GM18511 (cell line): ENCODE measurements around the gene STEAP4.

Experiments used
- ATAC-seq: cut with Tn5 transposase; IDR thresholded peaks from one replicate; pipeline ENCODE4 v1.9.1; 2021; ENCODE audit warnings: mild to moderate bottlenecking, moderate library complexity; ENCODE audit not compliant: unreplicated experiment

The STEAP4 gene

DNA sequence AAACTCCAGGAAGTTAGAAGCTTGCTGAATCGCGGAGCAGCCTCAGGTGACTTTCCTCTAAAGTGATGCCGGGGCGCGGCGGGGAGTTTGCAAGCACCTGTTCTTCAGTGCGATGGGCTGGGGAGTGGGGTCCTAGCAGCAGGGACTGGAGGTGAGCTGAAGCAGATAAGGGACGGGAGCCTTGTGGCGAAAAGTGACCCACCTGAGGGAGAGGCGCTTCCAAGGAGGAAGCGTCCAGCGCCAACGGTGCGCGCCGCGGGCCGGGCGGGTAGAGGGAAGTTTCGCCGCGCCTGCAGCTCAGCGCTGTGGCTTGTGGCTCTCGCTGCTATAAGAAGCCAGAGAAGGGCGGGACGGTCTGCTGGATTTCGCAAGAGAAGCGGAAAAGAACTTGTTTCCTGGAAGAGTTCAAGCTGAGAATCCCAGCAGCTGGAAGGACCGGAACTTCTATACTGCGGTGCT is at the start of gene STEAP4:
Gene STEAP4, minus strand, starts transcription at position 305 of the 459 bp plus-strand sequence. CDS start 22,625 bp downstream, outside the sequence.
- no peak for ATAC-seq

DNA sequence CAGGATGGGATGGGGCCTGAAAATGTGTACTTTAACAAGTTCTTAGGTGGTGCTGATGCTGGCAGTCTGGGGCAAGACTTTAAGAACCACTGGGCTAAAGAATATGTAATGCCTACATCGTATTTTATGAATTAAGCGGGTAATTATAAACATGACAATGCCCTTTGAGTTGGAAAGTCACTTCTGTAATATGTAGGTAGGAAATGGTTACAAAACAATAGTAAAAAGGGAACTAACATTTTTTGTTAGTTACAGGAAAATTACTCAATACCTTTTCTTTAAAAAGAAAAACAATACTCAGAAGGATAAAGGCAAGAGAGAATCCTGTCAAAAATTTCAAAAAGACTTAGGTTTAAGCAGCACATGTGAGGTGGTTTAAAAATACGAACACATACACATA is 48.3 kb upstream of the STEAP4 start:
- ATAC-seq: no peak

DNA sequence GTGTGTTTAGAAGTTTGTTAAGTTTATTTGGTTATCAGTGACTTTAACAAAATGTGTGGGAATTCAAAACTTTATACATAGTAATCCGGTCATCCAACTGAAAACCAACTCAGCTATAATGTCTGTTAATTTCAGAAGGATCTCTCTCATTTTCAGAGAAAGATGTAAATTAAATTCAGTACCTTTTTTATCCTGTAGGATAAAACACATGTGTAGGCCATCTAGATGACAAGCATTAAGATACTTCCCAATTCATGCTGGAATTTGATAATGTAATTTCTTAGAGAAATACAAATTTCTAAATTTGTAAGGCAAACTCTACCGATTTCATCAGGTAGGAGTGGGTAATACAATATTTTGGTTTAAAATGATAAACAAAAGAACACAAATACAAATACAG is 43.4 kb upstream of the STEAP4 start:
- no peak for ATAC-seq

DNA sequence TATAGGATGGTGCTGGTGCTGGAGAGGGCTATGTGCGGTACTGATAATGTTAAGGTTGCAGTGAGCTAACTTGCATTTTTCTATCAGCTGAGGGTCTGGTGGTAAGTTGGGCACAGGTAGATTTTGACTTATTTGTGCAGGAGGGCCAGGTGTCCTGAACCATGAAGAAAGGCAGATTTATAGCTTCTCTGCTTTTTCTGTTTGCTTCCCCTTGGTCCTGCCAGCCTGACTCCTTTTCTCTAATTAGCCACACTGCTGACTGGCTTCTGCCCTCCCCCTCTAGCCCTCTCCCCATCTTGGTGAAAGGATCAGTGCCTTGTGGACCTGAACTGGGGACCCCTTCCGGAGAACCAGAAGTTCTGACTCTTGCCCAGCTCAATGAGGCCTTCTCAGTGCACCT is 40.8 kb upstream of the STEAP4 start:
- no peak for ATAC-seq

DNA sequence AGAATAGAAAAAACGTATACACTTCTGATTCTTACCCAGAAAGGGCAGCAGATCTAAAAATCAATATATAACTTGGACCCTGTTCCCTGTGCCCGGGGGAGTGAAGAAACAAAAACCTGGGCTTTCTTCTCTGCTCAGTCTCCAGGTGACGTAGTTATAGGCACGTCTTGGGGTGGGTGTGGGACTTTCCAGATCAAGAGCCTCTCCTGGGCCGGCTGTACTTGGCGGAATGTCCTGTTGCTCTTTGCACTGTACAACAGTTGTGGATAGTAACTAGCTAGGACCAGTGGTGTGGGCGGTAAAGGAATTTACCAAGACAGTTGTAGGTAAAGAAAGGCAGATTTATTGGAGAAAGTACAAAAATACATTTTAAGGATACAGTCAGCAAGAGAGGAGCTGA is 40.4 kb upstream of the STEAP4 start:
- peak; percentile 45 for ATAC-seq

DNA sequence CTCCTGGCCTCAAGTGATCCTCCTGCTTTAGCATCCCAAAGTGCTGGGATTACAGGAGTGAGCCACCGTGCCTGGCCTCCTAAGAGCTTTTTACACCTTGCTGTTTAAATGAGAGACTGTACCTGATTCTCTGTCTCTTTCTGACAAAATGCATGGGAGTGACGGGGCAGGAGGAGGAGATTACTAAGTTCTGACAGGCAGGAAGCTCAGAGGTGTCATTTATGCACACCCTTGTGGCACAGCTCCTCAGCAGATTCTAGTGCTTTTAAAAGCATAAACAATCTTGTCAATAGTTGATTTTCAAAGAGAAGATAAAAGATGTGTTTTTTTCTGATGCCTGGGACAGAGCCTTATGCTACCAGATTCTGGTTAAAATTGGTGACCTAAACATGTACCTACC is 39.7 kb upstream of the STEAP4 start:
- peak; percentile 48 for ATAC-seq

DNA sequence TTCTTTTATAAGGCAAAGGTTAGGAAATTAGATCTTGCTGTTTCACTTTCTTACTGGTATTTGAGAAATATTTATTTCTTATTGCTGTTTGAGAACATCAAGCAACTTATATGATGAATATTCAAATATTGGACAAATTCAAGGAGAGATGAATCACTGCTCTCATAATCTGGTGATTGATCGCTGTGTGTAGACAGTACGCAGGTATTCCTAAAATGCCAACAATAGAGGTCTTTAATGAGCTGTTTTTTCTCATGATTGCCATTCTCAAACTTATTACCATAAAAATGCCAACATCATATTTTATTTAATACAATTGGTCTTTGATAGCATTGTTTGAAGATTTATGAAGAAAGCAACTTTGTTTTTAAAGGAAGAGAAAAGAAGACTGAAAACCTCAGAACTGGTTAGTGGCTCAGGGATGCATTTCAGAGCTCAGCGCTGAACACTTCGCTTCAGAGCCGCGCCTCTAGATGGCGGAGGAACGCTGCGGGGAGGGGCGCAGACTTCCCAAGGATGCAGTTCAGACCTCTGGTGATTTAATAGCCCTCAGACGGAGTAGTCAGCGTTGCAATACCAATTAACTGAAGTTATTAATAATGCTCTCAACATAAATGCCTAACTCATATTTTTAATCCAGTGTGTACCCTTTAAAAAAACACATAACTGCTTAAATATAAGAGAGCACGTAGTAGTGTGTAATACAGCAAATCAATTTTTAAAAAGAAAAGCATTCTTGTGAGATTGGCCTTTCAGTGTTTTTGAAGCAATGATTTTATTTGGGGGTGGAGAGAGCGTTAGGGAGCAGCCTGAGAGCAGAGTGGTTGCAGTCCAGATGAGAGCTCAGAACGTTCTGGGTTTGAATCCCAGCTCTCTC is 38.5 kb upstream of the STEAP4 start:
- ATAC-seq: peak; percentile 67

DNA sequence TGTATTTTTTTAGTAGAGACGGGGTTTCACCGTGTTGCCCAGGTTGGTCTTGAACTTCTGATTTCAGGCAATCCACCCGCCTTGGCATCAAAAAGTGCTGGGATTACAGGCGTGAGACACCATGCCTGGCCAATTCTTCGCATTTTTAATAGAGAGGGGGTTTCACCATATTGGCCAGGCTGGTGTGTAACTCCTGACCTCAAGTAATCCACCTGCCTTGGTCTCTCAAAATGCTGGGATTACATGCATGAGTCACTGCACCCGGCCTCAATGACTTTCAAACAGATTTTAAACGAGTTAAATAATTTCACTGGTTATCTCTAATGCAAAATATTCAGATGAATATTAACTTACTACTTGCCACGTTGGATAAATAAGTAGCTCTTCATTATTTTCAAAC is 37.6 kb upstream of the STEAP4 start:
- ATAC-seq: no peak

DNA sequence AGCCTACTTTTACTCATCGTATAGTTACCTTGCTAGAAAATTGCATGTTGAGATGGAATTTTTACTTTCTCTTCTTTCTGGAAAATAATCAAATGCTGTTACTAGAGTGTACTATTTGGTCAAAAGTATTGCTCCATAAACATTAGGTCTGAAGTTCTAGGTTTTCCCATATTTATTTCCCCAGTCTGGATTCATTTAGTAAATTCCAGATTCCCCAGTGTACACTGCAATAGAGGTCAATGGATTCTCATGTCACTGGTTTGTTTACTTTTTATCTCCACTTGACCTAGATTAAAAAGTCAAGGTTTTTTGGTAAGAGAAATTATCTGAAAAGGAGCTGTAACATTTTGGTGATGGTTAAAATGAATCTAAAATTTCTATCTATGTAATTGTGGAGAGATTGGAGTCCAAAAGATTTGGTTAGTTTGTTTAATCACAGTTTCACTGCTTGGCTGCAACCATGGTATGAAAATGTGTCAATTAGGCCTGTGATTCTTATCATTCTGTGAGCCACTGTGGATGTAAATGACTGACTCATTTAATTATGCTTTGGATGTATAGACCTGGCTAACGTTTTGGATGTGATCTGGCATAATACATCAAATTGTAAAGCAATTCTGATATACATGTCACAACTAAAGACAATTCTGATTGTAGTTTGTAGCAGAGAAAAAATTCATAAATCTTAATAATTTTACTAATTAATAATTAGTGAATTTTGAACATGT is 32.7 kb upstream of the STEAP4 start:
- ATAC-seq: no peak

DNA sequence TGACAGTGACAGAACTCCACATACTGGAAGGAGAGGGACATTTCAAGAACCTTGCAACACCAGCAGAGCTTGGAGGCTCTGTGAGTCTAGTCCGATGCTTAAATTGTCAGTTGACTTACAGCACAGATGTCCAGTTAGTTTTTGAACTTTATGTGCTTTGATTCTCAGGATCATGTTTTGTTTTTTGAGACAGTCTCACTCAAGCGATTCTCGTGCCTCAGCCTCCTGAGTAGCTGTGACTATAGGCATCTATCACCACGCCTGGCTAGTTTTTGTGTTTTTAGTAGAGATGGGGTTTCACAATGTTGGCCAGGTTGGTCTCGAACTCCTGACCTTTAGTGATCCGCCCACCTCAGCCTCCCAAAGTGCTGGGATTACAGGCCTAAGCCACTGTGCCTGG is 31.8 kb upstream of the STEAP4 start:
- no peak for ATAC-seq

DNA sequence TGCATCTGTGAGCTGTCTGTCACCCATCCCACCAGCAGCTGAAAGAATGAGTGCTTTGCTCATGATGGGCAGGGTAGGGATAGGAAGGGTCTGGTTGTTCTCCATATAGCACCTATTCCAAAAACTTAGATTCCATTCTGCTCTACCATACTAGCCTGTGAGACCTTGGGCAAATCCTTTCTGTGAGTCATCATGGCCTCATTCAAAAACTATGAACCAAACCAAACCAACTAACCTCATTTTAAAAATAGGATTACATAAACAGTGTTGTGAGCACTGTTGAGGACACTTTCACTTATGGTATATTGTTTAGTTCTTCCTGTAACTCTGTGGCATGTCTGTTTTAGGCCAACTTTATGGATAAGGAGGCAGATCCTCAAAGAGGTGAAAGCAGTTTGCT is 30.9 kb upstream of the STEAP4 start:
- no peak for ATAC-seq

DNA sequence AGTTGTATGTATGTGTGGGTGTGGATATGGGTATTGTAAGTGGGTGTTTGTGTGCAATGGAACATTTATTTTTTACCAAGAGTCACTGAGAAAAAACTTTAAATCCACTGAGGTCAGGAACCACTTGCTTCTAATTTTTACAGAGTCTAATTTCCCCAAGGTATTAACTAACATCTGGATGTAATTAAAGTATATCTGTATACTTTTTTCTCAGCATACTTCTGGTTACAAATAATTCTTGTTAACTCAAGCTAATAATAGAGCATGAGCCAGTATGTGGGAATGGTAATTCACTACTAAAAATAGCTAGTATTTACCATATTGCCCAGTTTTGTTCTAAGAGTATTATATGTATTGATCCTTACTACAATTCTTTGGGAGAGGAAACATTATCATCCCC is 24.6 kb upstream of the STEAP4 start:
- no peak for ATAC-seq

DNA sequence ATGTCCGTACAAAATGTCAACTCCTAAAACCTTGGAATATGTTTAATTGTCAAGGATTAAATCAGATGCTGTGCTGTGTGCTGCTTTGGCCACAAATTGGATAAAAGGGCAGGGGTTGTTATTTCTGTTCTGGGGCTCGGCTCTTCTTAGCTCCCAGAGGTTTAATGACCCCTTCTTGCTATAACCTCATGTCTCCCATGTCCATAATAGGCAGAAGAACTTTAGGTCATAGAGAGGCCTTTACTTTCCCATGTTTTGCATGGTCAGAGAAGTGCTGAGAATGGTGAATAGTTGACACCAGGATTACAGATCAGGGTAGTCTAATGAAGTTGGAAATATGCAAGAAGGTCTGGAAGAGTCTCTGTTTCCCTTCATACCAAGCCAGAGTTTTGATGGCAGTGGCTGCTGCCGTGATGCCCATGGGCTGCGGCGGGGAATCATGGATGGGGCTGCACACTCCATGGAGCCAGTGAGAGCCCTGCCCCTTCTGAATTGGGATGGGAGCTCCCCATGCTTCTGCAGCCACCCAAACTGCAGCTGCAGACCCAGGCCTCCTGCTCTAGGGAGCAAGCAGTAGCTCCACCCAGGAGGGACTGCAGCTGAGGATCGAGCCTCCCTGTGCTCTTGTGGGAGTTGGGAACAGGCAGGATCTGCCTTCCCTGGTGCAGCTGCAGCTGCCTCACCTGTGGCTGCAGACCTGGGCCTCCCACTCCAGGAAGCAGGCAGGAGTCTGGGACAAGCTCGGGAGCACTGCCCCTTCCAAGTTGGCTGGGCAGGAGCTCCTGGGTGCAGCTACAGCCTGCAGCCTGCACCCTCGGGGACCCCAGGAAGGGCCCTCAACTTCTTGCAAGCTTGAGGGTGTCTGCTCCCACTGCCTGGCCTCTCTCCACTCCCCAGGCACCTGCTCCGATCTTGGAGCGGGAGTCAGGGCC is 23.1 kb upstream of the STEAP4 start:
- ATAC-seq: no peak

DNA sequence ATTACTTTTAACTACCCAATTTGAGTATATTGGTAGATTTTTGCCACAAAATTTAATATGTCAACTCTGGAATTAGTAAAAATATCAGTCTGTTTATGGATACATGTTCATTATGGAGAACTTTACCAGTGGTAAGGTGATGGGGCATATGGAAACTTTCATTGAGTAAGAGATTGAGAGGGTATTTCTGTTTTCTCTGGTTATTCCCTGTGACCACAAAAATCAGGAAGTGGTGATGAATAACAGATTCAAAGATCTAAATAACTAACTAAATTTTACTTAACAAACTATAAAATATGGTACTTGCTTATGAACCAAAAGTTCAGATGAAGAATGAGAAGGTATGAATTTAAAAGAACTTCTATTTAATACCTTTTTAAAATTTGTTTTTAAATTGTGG is 22.1 kb upstream of the STEAP4 start:
- ATAC-seq: no peak

DNA sequence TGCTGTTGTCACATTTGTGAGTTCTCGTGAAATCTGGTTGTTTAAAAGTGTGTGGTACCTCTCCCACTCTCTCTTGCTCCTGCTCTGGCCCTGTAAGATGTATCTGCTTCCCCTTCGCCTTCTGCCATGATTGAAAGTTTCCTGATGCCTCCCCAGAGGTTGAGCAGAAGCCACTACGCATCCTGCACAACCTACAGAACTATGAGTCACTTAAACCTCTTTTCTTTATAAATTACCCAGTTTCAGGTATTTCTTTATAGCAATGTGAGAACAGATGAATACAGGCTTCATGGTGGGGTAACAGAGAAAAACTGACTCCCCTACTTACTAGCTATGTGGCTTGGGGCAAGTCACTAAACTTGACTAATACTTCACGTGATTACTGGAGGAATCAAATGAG is 18.0 kb upstream of the STEAP4 start:
- ATAC-seq: no peak

DNA sequence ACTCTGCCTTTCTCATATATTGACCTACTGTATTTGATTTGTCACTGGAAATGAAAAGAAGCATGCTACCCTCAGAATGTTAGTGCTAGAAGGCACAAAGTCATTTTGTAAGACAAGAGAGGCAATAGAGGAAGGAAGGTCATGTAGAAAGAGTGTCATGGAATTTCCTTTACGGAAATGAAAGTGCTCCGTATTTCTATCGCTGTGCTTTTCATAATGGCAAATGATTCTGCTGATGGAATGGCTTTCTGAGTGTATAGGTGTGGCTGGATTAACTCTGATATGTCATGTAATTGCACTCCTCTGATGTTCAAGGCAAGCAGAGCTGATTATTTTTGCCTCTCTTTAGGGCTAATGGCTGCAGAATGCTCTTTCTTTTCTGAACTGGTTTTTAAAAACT is 15.5 kb upstream of the STEAP4 start:
- ATAC-seq: peak; percentile 43

DNA sequence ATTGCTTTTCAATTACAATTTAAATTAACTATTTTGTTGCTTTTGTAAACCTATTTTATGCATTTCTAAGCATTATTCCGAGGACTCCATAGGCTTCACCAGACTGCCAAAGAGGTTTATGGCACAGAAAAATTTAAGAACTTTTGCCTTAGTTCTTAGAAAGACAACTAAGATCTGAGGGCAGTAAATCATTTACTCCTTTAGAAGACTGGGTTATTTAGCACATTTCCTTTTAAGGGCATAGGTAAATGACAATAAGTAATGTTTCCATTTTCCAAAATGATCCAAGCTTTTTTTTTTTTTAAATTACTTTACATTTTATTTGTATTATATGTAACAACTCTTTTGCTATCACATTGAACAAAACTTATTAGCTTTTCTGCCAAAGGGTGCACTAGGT is 15.0 kb upstream of the STEAP4 start:
- peak; percentile 50 for ATAC-seq

DNA sequence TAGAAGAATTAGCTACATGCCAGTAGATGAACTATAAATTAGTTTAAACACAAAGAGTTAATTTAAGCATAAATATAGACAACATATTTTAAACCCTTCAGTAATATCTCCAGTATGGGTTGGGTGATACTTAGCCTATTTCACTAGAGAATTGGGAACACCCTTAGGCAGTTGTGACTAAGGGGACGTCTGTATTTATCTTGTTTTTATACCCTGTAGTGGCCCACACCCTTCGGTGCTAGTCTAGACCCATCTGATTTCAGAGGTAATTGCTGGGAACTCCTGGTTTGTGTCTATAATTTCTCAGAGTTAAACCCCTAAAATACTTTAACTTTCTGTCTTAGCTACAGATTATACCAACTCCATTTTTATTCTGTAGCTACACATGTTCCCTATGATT is 11.5 kb upstream of the STEAP4 start:
- no peak for ATAC-seq

DNA sequence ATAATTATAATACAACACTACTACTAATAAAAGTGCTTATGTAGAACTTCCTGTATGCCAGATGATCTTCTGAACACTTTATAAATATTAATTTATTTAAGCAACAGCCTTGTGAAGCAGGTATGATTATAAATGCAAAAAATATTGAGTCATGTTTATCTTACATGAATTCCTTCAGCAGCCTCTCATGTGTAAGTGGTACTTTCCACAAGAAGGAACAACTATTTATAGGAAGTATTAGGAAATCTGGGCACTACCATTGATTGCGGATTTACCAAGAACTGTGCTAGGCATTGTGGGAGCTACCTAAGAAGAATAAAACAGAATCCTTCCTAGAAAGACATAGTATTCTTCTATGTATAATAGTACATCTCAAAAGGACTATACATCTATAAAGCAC is 10.7 kb upstream of the STEAP4 start:
- ATAC-seq: no peak

DNA sequence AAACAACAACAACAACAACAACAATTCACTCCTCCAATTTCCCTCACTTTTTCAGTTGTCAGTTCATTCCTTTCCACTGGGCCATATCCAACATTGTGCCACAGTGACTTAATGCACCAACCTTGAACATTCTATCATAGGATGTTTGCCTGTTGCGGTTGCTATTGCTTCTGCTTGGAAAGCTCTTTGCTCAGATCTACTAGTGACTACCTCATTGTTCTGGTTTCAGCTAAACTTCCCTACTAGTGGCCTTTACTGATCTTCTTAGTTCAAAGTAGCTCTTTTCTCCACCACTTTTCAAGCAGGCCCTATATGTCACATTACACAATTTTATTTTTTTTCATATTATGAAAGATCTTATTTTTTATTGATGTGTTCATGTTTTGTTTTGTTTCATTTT is 9.8 kb upstream of the STEAP4 start:
- ATAC-seq: no peak

DNA sequence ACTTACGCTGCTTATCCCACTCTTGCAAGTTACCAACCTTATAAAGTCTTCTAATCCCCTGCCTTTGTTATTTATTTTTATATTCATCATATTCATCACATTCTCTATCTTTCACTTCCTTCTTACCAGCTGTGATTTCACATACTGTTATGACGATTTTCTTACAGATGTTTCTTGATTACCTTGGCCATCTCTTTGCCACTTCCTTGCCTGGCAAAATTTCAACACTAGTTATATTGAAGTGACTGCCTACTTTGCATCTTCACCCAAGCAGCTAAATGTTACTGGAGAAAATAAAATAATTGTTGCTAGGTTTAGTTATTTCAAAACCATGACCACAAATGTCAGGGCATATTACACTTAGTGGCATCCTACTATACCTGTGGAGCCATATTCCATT is 8.8 kb upstream of the STEAP4 start:
- ATAC-seq: no peak
